Measurements from ENCODE around the gene GOLGA6A. TPM values are rescaled to one million over a fixed set of nuclear protein-coding genes. Genes with fewer than 3 reads are reported as not detected.

Gene GOLGA6A
- total and polyA plus RNA-seq, 2 of the 8 experiments (the other 6 are each of a cell fraction or from before 2014, with no cell fraction given): 0.80 to 1.0 TPM

- FAIRE-seq (no peak), DNase-seq (ENCODE audit: low read depth in 1 of 2, low spot score in 2 of 2) (peak; percentile 78 to 100)
- CTCF ChIA-PET (ENCODE audit: partially characterized antibody): interaction anchor here (0.7 to 4.5 kb wide), 26 partner anchors 14 to 502 kb away, joined by 3 to 65 read pairs (median 5); partner anchors contain the start of gene STRA6
- H3K36me3 ChIP-seq (ENCODE audit: control insufficient read depth in 2 of 4, insufficient read depth in 4 of 4, low read length in 3 of 4): no peaks in the 10 kb centered on the region
- no peak overlapping the region for H3K56ac ChIP-seq (replicated peaks; ENCODE audit: insufficient read length, low read depth, low read length)
- peaks cover 2 to 55% (median 42%) of the 10 kb centered on the region in 4 experiments for H3K4me1 ChIP-seq (replicated peaks in 1 of 4; ENCODE audit: control insufficient read depth in 3 of 4, insufficient read depth in 4 of 4, low read length in 3 of 4)
- H3K27ac ChIP-seq (ENCODE audit: low read depth, low read length): no peak overlapping the region
- H3K23ac ChIP-seq (ENCODE audit: insufficient read length): no peak overlapping the region
- no peaks in the 10 kb centered on the region for H3K9me3 ChIP-seq (ENCODE audit: insufficient read depth in 2 of 2, low read depth in 1 of 2, low read length in 1 of 2)
- no peak overlapping the region for H2AFZ ChIP-seq (ENCODE audit: low read length)
- peak overlapping the region; percentile 83 to 86 for H3K4me2 ChIP-seq (ENCODE audit: insufficient read depth in 1 of 2, low read depth in 2 of 2, low read length in 2 of 2)
- H2BK15ac ChIP-seq (ENCODE audit: low read length): 0 out of 2 replicates have a peak overlapping the region, but pooled peaks have one; percentile 46
- no peak overlapping the region for H4K8ac ChIP-seq (ENCODE audit: extremely low read depth, insufficient read depth, low read length)
- H4K20me1 ChIP-seq (replicated peaks in 1 of 2; ENCODE audit: control insufficient read depth in 1 of 2, insufficient read depth in 2 of 2, low read length in 2 of 2): peaks cover 7 to 11% of the 10 kb centered on the region in 2 experiments
- H4K91ac ChIP-seq (replicated peaks; ENCODE audit: insufficient read length, low read length): no peak overlapping the region
- no peak overlapping the region for H2BK120ac ChIP-seq (replicated peaks; ENCODE audit: low read depth, low read length)
- peaks cover 17% of the 10 kb centered on the region; the same call in 1 of the 2 replicates for H3K23me2 ChIP-seq (ENCODE audit: low read depth, low read length)
- 20% methylated on average over 29 of the region's 44 CpGs; no CpG with 5 or more reads in 1 of the 2 experiments for WGBS, 2 experiments (ENCODE audit: extremely low coverage in 1 of 2, insufficient coverage in 1 of 2, insufficient read length in 1 of 2, insufficient replicate concordance in 2 of 2, low coverage in 1 of 2, low lambda C conversion rate in 2 of 2, missing lambda C conversion rate in 1 of 2)
- peak overlapping the region; percentile 57; the same call in 1 of the 2 replicates for H2BK20ac ChIP-seq (ENCODE audit: low read length)
- no peak overlapping the region; the same call in 1 of the 2 replicates for H3K18ac ChIP-seq (ENCODE audit: extremely low read depth, low read length)
- H2BK5ac ChIP-seq (ENCODE audit: low read depth, low read length): no peak overlapping the region
- no peaks in the 10 kb centered on the region; the same call in 1 of the 2 replicates for H3K79me1 ChIP-seq (ENCODE audit: low read depth, low read length)
- no peaks in the 10 kb centered on the region for H3K79me2 ChIP-seq (ENCODE audit: control insufficient read depth in 1 of 2, insufficient read depth in 2 of 2, low read length in 2 of 2)
- no peak overlapping the region for H4K5ac ChIP-seq (ENCODE audit: insufficient read length, low read depth, low read length)
- peak overlapping the region in 3 of 4 experiments; percentile 26 to 57 (median 36); a peak in 7 of 8 replicates for H3K4me3 ChIP-seq (ENCODE audit: extremely low read depth in 1 of 4, insufficient read depth in 2 of 4, low read depth in 3 of 4, low read length in 4 of 4)
- H2AK5ac ChIP-seq (ENCODE audit: low read depth, low read length): no peak overlapping the region
- no peak overlapping the region for H3K4ac ChIP-seq (replicated peaks; ENCODE audit: insufficient read length, low read depth, low read length)
- POLR2A ChIA-PET (ENCODE audit: partially characterized antibody): interaction anchor here (1.1 to 1.5 kb wide), 2 partner anchors 80 to 180 kb away, joined by 3 to 8 read pairs; no protein-coding TSS in a partner anchor
- H3K27me3 ChIP-seq (replicated peaks in 1 of 4; ENCODE audit: control insufficient read depth in 3 of 4, extremely low read depth in 1 of 4, insufficient read depth in 3 of 4, low read length in 3 of 4): peaks cover 49 to 64% (median 57%) of the 10 kb centered on the region in 4 experiments
- no peak overlapping the region; the same call in 1 of the 2 replicates for H2BK12ac ChIP-seq (ENCODE audit: low read depth, low read length)
- H3K9ac ChIP-seq (replicated peaks in 1 of 4; ENCODE audit: extremely low read depth in 1 of 4, low read depth in 3 of 4, low read length in 3 of 4): no peak overlapping the region
- no peak overlapping the region for H3K14ac ChIP-seq (ENCODE audit: insufficient read length)
- TF ChIP-seq ATF3 (IDR thresholded peaks at IDR 0.05; ENCODE audit: insufficient read depth, low read depth, low read length) (no peak), TAF7 (optimal IDR thresholded peaks at IDR 0.05; ENCODE audit: borderline replicate concordance, low read depth, low read length) (no peak), FOSL1 (IDR thresholded peaks at IDR 0.05; ENCODE audit: insufficient read depth, low read depth, low read length) (0 out of 2 replicates have a peak, but pooled peaks have one; percentile 17), CTBP2 (IDR thresholded peaks at IDR 0.05; ENCODE audit: borderline replicate concordance, insufficient read depth, insufficient read length, low read length) (no peak), CREB1 (IDR thresholded peaks at IDR 0.05) (peak; percentile 53; the same call in 1 of the 2 replicates), EZH2 (IDR thresholded peaks at IDR 0.05; ENCODE audit: low read depth, low read length, severe bottlenecking) (no peak), E2F6 (IDR thresholded peaks at IDR 0.05) (peak; percentile 21; the same call in 1 of the 2 replicates), SUZ12 (IDR thresholded peaks at IDR 0.05; ENCODE audit: low read length) (no peak), SIRT6 (IDR thresholded peaks at IDR 0.05; ENCODE audit: low read length) (no peak)
Measured at GRCh38 chr15:74127255-74127953, 45.1 kb upstream of the GOLGA6A start.

Data from H1 (cell line).